HepG2 (cell line): Measurements from ENCODE around the gene TPM1. TPM values are rescaled to one million over a fixed set of nuclear protein-coding genes. Genes with fewer than 3 reads are reported as not detected.
A peak's percentile ranks its signal among the peaks of the same experiment; 100 is the strongest.

Source experiments
- DR1 ChIP-seq: sonication (generic); formaldehyde crosslinking; IDR thresholded peaks from 2 replicates; pipeline ENCODE4 v1.8.0; 2021; ENCODE audit warnings: mild to moderate bottlenecking, missing genetic modification reagents, inconsistent platforms
- FOXO1 ChIP-seq: sonication (generic); formaldehyde crosslinking; IDR thresholded peaks from 2 replicates; pipeline ENCODE4 v1.4.0; 2020; ENCODE audit warnings: missing genetic modification reagents
- KDM4B ChIP-seq: sonication (generic); formaldehyde crosslinking; IDR thresholded peaks from 2 replicates; pipeline ENCODE4 v1.4.0; 2020; ENCODE audit warnings: missing genetic modification reagents
- ZFAT ChIP-seq: sonication (generic); formaldehyde crosslinking; conservative IDR thresholded peaks from 2 replicates; pipeline ENCODE4 v1.8.1; 2023; ENCODE audit warnings: missing genetic modification reagents, inconsistent platforms
- ZNF354B ChIP-seq: sonication (generic); formaldehyde crosslinking; IDR thresholded peaks from 2 replicates; pipeline ENCODE4 v1.8.0; 2022; ENCODE audit warnings: mild to moderate bottlenecking, missing genetic modification reagents
- polyA plus RNA-seq, 8 experiments: library from polyadenylated mRNA; depleted of rRNA in 3 of 8; stranded (reverse) in 7 of 8; unstranded in 1 of 8; fragments of >200 nt; fragmentation: Illumina TruSeq in 4 of 8; extraction: Trizol in 4 of 8; gene quantifications; 2 replicates each; pipeline versions ENCODE4 v1.2.1 to v1.2.3, GENCODE V29; 2011 to 2016; ENCODE audit warnings: low read depth in 4 of 8, missing spikeins in 1 of 8, mixed read lengths in 1 of 8; ENCODE audit not compliant: insufficient read depth in 1 of 8
- total RNA-seq, 5 experiments: library from RNA; depleted of rRNA; stranded (reverse); fragments of >200 nt; fragmentation: Illumina TruSeq; extraction: Trizol; gene quantifications; 2 replicates each; pipeline ENCODE4 v1.2.3, GENCODE V29; 2016; ENCODE audit warnings: low read depth in 1 of 5
- TF ChIP-seq, protein P1 (sequence below): sonication (generic); formaldehyde crosslinking; IDR thresholded peaks from 2 replicates; pipeline ENCODE4 v1.4.0; 2020; ENCODE audit warnings: missing genetic modification reagents
- TF ChIP-seq, protein P2 (sequence below): fragments of 450-650 bp; IDR thresholded peaks from 2 replicates; pipeline ENCODE4 v1.6.1; 2017
- TF ChIP-seq, protein P3 (sequence below): sonication (generic); formaldehyde crosslinking; IDR thresholded peaks from 2 replicates; pipeline ENCODE4 v1.4.0; 2020; ENCODE audit warnings: missing genetic modification reagents, borderline replicate concordance
- TF ChIP-seq, protein P4 (sequence below): sonication (generic); formaldehyde crosslinking; IDR thresholded peaks from 2 replicates; pipeline ENCODE4 v1.4.0; 2020; ENCODE audit warnings: mild to moderate bottlenecking, missing genetic modification reagents
- TF ChIP-seq, protein P5 (sequence below): IDR thresholded peaks from 2 replicates; pipeline ENCODE4 v1.4.0; 2020; ENCODE audit warnings: mild to moderate bottlenecking, missing genetic modification reagents

Gene TPM1
- total and polyA plus RNA-seq, 2 of the 13 experiments (the other 11 are each of a cell fraction or from before 2014, with no cell fraction given), result 98.9 to 109 TPM

- TF ChIP-seq, protein P1, sequence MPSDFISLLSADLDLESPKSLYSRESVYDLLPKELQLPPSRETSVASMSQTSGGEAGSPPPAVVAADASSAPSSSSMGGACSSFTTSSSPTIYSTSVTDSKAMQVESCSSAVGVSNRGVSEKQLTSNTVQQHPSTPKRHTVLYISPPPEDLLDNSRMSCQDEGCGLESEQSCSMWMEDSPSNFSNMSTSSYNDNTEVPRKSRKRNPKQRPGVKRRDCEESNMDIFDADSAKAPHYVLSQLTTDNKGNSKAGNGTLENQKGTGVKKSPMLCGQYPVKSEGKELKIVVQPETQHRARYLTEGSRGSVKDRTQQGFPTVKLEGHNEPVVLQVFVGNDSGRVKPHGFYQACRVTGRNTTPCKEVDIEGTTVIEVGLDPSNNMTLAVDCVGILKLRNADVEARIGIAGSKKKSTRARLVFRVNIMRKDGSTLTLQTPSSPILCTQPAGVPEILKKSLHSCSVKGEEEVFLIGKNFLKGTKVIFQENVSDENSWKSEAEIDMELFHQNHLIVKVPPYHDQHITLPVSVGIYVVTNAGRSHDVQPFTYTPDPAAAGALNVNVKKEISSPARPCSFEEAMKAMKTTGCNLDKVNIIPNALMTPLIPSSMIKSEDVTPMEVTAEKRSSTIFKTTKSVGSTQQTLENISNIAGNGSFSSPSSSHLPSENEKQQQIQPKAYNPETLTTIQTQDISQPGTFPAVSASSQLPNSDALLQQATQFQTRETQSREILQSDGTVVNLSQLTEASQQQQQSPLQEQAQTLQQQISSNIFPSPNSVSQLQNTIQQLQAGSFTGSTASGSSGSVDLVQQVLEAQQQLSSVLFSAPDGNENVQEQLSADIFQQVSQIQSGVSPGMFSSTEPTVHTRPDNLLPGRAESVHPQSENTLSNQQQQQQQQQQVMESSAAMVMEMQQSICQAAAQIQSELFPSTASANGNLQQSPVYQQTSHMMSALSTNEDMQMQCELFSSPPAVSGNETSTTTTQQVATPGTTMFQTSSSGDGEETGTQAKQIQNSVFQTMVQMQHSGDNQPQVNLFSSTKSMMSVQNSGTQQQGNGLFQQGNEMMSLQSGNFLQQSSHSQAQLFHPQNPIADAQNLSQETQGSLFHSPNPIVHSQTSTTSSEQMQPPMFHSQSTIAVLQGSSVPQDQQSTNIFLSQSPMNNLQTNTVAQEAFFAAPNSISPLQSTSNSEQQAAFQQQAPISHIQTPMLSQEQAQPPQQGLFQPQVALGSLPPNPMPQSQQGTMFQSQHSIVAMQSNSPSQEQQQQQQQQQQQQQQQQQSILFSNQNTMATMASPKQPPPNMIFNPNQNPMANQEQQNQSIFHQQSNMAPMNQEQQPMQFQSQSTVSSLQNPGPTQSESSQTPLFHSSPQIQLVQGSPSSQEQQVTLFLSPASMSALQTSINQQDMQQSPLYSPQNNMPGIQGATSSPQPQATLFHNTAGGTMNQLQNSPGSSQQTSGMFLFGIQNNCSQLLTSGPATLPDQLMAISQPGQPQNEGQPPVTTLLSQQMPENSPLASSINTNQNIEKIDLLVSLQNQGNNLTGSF (CRISPR knock-in tag), result no peak
- TF ChIP-seq, protein P2, sequence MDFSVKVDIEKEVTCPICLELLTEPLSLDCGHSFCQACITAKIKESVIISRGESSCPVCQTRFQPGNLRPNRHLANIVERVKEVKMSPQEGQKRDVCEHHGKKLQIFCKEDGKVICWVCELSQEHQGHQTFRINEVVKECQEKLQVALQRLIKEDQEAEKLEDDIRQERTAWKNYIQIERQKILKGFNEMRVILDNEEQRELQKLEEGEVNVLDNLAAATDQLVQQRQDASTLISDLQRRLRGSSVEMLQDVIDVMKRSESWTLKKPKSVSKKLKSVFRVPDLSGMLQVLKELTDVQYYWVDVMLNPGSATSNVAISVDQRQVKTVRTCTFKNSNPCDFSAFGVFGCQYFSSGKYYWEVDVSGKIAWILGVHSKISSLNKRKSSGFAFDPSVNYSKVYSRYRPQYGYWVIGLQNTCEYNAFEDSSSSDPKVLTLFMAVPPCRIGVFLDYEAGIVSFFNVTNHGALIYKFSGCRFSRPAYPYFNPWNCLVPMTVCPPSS, result no peak
- TF ChIP-seq, protein P3, sequence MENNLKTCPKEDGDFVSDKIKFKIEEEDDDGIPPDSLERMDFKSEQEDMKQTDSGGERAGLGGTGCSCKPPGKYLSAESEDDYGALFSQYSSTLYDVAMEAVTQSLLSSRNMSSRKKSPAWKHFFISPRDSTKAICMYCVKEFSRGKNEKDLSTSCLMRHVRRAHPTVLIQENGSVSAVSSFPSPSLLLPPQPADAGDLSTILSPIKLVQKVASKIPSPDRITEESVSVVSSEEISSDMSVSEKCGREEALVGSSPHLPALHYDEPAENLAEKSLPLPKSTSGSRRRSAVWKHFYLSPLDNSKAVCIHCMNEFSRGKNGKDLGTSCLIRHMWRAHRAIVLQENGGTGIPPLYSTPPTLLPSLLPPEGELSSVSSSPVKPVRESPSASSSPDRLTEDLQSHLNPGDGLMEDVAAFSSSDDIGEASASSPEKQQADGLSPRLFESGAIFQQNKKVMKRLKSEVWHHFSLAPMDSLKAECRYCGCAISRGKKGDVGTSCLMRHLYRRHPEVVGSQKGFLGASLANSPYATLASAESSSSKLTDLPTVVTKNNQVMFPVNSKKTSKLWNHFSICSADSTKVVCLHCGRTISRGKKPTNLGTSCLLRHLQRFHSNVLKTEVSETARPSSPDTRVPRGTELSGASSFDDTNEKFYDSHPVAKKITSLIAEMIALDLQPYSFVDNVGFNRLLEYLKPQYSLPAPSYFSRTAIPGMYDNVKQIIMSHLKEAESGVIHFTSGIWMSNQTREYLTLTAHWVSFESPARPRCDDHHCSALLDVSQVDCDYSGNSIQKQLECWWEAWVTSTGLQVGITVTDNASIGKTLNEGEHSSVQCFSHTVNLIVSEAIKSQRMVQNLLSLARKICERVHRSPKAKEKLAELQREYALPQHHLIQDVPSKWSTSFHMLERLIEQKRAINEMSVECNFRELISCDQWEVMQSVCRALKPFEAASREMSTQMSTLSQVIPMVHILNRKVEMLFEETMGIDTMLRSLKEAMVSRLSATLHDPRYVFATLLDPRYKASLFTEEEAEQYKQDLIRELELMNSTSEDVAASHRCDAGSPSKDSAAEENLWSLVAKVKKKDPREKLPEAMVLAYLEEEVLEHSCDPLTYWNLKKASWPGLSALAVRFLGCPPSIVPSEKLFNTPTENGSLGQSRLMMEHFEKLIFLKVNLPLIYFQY, result no peak
- TF ChIP-seq FOXO1 (CRISPR knock-in tag) (peak; percentile 75; the same call in 1 of the 2 replicates), ZNF354B (CRISPR knock-in tag) (0 out of 2 replicates have a peak, but pooled peaks have one; percentile 62), KDM4B (CRISPR knock-in tag) (no peak), DR1 (CRISPR knock-in tag) (no peak), ZFAT (CRISPR knock-in tag) (no peak)
- TF ChIP-seq, protein P4, sequence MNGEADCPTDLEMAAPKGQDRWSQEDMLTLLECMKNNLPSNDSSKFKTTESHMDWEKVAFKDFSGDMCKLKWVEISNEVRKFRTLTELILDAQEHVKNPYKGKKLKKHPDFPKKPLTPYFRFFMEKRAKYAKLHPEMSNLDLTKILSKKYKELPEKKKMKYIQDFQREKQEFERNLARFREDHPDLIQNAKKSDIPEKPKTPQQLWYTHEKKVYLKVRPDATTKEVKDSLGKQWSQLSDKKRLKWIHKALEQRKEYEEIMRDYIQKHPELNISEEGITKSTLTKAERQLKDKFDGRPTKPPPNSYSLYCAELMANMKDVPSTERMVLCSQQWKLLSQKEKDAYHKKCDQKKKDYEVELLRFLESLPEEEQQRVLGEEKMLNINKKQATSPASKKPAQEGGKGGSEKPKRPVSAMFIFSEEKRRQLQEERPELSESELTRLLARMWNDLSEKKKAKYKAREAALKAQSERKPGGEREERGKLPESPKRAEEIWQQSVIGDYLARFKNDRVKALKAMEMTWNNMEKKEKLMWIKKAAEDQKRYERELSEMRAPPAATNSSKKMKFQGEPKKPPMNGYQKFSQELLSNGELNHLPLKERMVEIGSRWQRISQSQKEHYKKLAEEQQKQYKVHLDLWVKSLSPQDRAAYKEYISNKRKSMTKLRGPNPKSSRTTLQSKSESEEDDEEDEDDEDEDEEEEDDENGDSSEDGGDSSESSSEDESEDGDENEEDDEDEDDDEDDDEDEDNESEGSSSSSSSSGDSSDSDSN (CRISPR knock-in tag), result peak; percentile 15; the same call in 1 of the 2 replicates
- TF ChIP-seq, protein P5, sequence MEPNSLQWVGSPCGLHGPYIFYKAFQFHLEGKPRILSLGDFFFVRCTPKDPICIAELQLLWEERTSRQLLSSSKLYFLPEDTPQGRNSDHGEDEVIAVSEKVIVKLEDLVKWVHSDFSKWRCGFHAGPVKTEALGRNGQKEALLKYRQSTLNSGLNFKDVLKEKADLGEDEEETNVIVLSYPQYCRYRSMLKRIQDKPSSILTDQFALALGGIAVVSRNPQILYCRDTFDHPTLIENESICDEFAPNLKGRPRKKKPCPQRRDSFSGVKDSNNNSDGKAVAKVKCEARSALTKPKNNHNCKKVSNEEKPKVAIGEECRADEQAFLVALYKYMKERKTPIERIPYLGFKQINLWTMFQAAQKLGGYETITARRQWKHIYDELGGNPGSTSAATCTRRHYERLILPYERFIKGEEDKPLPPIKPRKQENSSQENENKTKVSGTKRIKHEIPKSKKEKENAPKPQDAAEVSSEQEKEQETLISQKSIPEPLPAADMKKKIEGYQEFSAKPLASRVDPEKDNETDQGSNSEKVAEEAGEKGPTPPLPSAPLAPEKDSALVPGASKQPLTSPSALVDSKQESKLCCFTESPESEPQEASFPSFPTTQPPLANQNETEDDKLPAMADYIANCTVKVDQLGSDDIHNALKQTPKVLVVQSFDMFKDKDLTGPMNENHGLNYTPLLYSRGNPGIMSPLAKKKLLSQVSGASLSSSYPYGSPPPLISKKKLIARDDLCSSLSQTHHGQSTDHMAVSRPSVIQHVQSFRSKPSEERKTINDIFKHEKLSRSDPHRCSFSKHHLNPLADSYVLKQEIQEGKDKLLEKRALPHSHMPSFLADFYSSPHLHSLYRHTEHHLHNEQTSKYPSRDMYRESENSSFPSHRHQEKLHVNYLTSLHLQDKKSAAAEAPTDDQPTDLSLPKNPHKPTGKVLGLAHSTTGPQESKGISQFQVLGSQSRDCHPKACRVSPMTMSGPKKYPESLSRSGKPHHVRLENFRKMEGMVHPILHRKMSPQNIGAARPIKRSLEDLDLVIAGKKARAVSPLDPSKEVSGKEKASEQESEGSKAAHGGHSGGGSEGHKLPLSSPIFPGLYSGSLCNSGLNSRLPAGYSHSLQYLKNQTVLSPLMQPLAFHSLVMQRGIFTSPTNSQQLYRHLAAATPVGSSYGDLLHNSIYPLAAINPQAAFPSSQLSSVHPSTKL, result peak; percentile 91
Observed at GRCh38 chr15:63010920-63011693, 31.4 kb upstream of the TPM1 start (continued).
